Mucosa of rectum (tissue), 2 donors: Measurements from ENCODE around the gene PRR15L.
"Not testable (repeated sequence)": the region's sequence is repeated elsewhere in the genome, so short reads cannot be mapped to it uniquely, and the experiment has no call there.

Experiments
- H3K27ac ChIP-seq, 2 donors: one replicate each; pipeline ENCODE4 v1.7.0; 2013; ENCODE audit warnings: inconsistent platforms in 2 of 2, low read depth in 2 of 2, low read length in 2 of 2
- H3K27me3 ChIP-seq, 2 donors: one replicate each; pipeline ENCODE4 v1.7.0; 2013; ENCODE audit warnings: low read length in 2 of 2; ENCODE audit not compliant: control insufficient read depth in 2 of 2, insufficient read depth in 2 of 2
- H3K36me3 ChIP-seq, 2 donors: one replicate each; pipeline ENCODE4 v1.7.0; 2013; ENCODE audit warnings: low read length in 2 of 2; ENCODE audit not compliant: control insufficient read depth in 2 of 2, insufficient read depth in 2 of 2
- H3K4me1 ChIP-seq, 2 donors: one replicate each; pipeline ENCODE4 v1.7.0; 2013; ENCODE audit warnings: low read length in 2 of 2, mild to moderate bottlenecking in 1 of 2; ENCODE audit not compliant: control insufficient read depth in 2 of 2, insufficient read depth in 2 of 2
- H3K4me3 ChIP-seq, 2 donors: one replicate each; pipeline ENCODE4 v1.7.0; 2013; ENCODE audit warnings: low read length in 2 of 2
- H3K9ac ChIP-seq, 2 donors: one replicate each; pipeline ENCODE4 v1.7.0; 2013; ENCODE audit warnings: low read length in 2 of 2, low read depth in 1 of 2, mild to moderate bottlenecking in 1 of 2
- H3K9me3 ChIP-seq, 2 donors: one replicate each; pipeline ENCODE4 v1.7.0; 2013; ENCODE audit warnings: low read length in 2 of 2; ENCODE audit not compliant: control insufficient read depth in 2 of 2
- donor health status: healthy.
- donor health status: Normal muscosa, but diverticular disease.

The PRR15L gene

GRCh38 chr17:47937941-47938340, 19.7 kb downstream of the PRR15L start:
- Histone ChIP-seq H3K9me3 (no peaks in the 10 kb centered on the region), H3K27ac (no peak overlapping the region), H3K4me3 (no peak overlapping the region), H3K9ac (no peak overlapping the region), H3K27me3 (no peaks in the 10 kb centered on the region), H3K36me3 (no peaks in the 10 kb centered on the region), H3K4me1 (peaks cover 14% of the 10 kb centered on the region in 2 donors)

- Histone ChIP-seq H3K4me1 (peaks cover 2 to 3% of the 10 kb centered on the region in 2 donors), H3K27ac (no peak overlapping the region), H3K27me3 (no peaks in the 10 kb centered on the region), H3K36me3 (no peaks in the 10 kb centered on the region), H3K9ac (no peak overlapping the region), H3K9me3 (no peaks in the 10 kb centered on the region), H3K4me3 (no peak overlapping the region)
Measured at GRCh38 chr17:47935961-47936360, 21.7 kb downstream of the PRR15L start.

GRCh38 chr17:47935468-47935867, 22.2 kb downstream of the PRR15L start:
- H3K27ac ChIP-seq, H3K9me3 ChIP-seq, H3K4me3 ChIP-seq, H3K27me3 ChIP-seq, H3K36me3 ChIP-seq, H3K4me1 ChIP-seq, H3K9ac ChIP-seq: not testable (repeated sequence)

- no peak overlapping the region for H3K9ac ChIP-seq
- no peaks in the 10 kb centered on the region for H3K9me3 ChIP-seq
- no peak overlapping the region for H3K4me3 ChIP-seq
- H3K27ac ChIP-seq: no peak overlapping the region
- peaks cover 0 to 5% of the 10 kb centered on the region in 2 donors for H3K36me3 ChIP-seq
- no peaks in the 10 kb centered on the region for H3K4me1 ChIP-seq
- no peaks in the 10 kb centered on the region for H3K27me3 ChIP-seq
Measured at GRCh38 chr17:47934856-47935255, 22.8 kb downstream of the PRR15L start.

GRCh38 chr17:47931848-47932247, 25.8 kb downstream of the PRR15L start:
- peaks cover 7 to 23% of the 10 kb centered on the region in 2 donors for H3K36me3 ChIP-seq
- no peak overlapping the region for H3K9ac ChIP-seq
- H3K4me1 ChIP-seq: peaks cover 0 to 3% of the 10 kb centered on the region in 2 donors
- no peaks in the 10 kb centered on the region for H3K27me3 ChIP-seq
- no peak overlapping the region for H3K27ac ChIP-seq
- H3K4me3 ChIP-seq: no peak overlapping the region
- H3K9me3 ChIP-seq: no peaks in the 10 kb centered on the region

- Histone ChIP-seq H3K27ac (no peak overlapping the region), H3K4me3 (no peak overlapping the region), H3K27me3 (no peaks in the 10 kb centered on the region), H3K9ac (no peak overlapping the region), H3K36me3 (peaks cover 21 to 42% of the 10 kb centered on the region in 2 donors), H3K4me1 (peaks cover 0 to 3% of the 10 kb centered on the region in 2 donors), H3K9me3 (no peaks in the 10 kb centered on the region)
Measured at GRCh38 chr17:47929218-47930000, 28.3 kb downstream of the PRR15L start.

- no peaks in the 10 kb centered on the region for H3K9me3 ChIP-seq
Measured at GRCh38 chr17:47928415-47928814, 29.3 kb downstream of the PRR15L start.

GRCh38 chr17:47927821-47928400, 29.8 kb downstream of the PRR15L start:
- Histone ChIP-seq H3K9me3 (no peaks in the 10 kb centered on the region), H3K36me3 (peaks cover 32 to 56% of the 10 kb centered on the region in 2 donors), H3K27me3 (no peaks in the 10 kb centered on the region), H3K9ac (no peak overlapping the region), H3K4me3 (no peak overlapping the region), H3K4me1 (peaks cover 0 to 3% of the 10 kb centered on the region in 2 donors), H3K27ac (no peak overlapping the region)

More at GRCh38 chr17:47928415-47928814, 29.3 kb downstream of the PRR15L start:
- no peak overlapping the region for H3K4me3 ChIP-seq
- H3K27ac ChIP-seq: no peak overlapping the region
- peaks cover 0 to 3% of the 10 kb centered on the region in 2 donors for H3K4me1 ChIP-seq
- H3K36me3 ChIP-seq: peaks cover 27 to 51% of the 10 kb centered on the region in 2 donors
- H3K9ac ChIP-seq: no peak overlapping the region
- no peaks in the 10 kb centered on the region for H3K27me3 ChIP-seq

- Histone ChIP-seq H3K9ac (no peak overlapping the region), H3K36me3 (peaks cover 33 to 64% of the 10 kb centered on the region in 2 donors), H3K4me1 (peaks cover 0 to 3% of the 10 kb centered on the region in 2 donors), H3K9me3 (no peaks in the 10 kb centered on the region), H3K4me3 (no peak overlapping the region), H3K27ac (no peak overlapping the region), H3K27me3 (no peaks in the 10 kb centered on the region)
Measured at GRCh38 chr17:47925678-47925988, 32.0 kb downstream of the PRR15L start.

GRCh38 chr17:47924785-47925677, 32.7 kb downstream of the PRR15L start:
- Histone ChIP-seq H3K4me3 (no peak overlapping the region), H3K4me1 (peaks cover 0 to 3% of the 10 kb centered on the region in 2 donors), H3K36me3 (peaks cover 33 to 60% of the 10 kb centered on the region in 2 donors), H3K9ac (no peak overlapping the region), H3K27ac (no peak overlapping the region), H3K9me3 (no peaks in the 10 kb centered on the region), H3K27me3 (no peaks in the 10 kb centered on the region)
